ENCODE measurements around the gene NDFIP1.

Gene NDFIP1

GRCh38 chr5:142110046-142110531 lies 1.5 kb downstream of the NDFIP1 start (continued):
- no peak for TF ChIP-seq ZNF521 (tag by site-specific recombination; IDR thresholded peaks at IDR 0.05)
- TF ChIP-seq ZNF660 (tag by site-specific recombination; IDR thresholded peaks at IDR 0.05): 0 out of 2 replicates have a peak, but pooled peaks have one; percentile 19
- TF ChIP-seq ZBTB20 (tag by site-specific recombination; IDR thresholded peaks at IDR 0.05): no peak
- no peak for TF ChIP-seq ZNF2 (tag by site-specific recombination; IDR thresholded peaks at IDR 0.05)
- TF ChIP-seq ZNF624 (tag by site-specific recombination; IDR thresholded peaks at IDR 0.05): no peak
- TF ChIP-seq ZIC2 (tag by site-specific recombination; IDR thresholded peaks at IDR 0.05): no peak
- TF ChIP-seq, protein P1, sequence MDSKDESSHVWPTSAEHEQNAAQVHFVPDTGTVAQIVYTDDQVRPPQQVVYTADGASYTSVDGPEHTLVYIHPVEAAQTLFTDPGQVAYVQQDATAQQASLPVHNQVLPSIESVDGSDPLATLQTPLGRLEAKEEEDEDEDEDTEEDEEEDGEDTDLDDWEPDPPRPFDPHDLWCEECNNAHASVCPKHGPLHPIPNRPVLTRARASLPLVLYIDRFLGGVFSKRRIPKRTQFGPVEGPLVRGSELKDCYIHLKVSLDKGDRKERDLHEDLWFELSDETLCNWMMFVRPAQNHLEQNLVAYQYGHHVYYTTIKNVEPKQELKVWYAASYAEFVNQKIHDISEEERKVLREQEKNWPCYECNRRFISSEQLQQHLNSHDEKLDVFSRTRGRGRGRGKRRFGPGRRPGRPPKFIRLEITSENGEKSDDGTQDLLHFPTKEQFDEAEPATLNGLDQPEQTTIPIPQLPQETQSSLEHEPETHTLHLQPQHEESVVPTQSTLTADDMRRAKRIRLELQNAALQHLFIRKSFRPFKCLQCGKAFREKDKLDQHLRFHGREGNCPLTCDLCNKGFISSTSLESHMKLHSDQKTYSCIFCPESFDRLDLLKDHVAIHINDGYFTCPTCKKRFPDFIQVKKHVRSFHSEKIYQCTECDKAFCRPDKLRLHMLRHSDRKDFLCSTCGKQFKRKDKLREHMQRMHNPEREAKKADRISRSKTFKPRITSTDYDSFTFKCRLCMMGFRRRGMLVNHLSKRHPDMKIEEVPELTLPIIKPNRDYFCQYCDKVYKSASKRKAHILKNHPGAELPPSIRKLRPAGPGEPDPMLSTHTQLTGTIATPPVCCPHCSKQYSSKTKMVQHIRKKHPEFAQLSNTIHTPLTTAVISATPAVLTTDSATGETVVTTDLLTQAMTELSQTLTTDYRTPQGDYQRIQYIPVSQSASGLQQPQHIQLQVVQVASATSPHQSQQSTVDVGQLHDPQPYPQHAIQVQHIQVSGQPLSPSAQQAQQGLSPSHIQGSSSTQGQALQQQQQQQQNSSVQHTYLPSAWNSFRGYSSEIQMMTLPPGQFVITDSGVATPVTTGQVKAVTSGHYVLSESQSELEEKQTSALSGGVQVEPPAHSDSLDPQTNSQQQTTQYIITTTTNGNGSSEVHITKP (tag by site-specific recombination; IDR thresholded peaks at IDR 0.05): 0 out of 2 replicates have a peak, but pooled peaks have one; percentile 7
- TF ChIP-seq GLIS2 (tag by site-specific recombination; IDR thresholded peaks at IDR 0.05): no peak
- TF ChIP-seq FEZF1 (tag by site-specific recombination; IDR thresholded peaks at IDR 0.05): peak; percentile 77

DNA sequence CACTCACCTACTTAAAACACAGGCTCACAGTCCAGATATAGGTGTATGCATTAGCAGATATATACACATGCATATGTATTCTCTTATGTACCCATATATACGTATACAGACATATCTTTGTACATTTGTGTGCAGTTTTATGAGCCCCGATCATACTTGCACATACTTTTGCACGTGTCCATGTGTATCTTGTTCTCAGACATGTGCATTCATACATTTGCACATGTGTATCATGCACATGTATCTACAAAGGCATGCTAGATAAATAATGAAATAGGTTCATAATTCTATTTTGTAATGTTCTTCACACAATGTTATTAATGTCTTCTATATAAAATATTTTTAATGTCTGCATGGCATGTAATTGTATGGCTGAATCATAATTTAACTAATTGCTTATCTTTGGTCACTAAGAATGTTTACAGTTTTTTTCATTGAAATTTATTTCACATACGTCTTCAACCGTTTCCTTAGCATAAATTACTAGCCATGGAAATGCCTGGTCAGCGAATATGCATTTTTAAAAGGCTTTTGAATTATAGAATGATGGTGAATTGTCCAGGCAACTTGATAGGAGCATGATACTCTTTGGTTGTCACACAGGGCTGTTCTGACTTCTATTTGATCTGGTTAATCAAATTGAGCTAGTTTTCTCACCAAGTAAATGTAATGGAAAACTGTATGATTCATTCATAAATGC lies 2.6 kb downstream of the NDFIP1 start:
- H3K27ac ChIP-seq (ENCODE audit: extremely low read depth, low read depth, low read length): no peak overlapping the region
- ChIA-PET POLR2A (interaction anchor here (1.7 kb wide), 1 partner anchor 99 kb away, joined by 11 read pairs; the partner anchor contains the start of gene GNPDA1), CTCF (interaction anchor here (0.7 kb wide), 2 partner anchors 23 to 291 kb away, joined by 3 read pairs; no protein-coding TSS in a partner anchor)
- TF ChIP-seq, protein P2, sequence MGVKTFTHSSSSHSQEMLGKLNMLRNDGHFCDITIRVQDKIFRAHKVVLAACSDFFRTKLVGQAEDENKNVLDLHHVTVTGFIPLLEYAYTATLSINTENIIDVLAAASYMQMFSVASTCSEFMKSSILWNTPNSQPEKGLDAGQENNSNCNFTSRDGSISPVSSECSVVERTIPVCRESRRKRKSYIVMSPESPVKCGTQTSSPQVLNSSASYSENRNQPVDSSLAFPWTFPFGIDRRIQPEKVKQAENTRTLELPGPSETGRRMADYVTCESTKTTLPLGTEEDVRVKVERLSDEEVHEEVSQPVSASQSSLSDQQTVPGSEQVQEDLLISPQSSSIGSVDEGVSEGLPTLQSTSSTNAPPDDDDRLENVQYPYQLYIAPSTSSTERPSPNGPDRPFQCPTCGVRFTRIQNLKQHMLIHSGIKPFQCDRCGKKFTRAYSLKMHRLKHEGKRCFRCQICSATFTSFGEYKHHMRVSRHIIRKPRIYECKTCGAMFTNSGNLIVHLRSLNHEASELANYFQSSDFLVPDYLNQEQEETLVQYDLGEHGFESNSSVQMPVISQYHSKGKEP (tag by site-specific recombination; IDR thresholded peaks at IDR 0.05): no peak
- no peak for TF ChIP-seq ZNF140 (tag by site-specific recombination; IDR thresholded peaks at IDR 0.05)
- no peak for TF ChIP-seq GLI2 (tag by site-specific recombination; IDR thresholded peaks at IDR 0.05; ENCODE audit: borderline replicate concordance, low read depth)
- TF ChIP-seq ZNF416 (tag by site-specific recombination; IDR thresholded peaks at IDR 0.05): no peak
- TF ChIP-seq, protein P3, sequence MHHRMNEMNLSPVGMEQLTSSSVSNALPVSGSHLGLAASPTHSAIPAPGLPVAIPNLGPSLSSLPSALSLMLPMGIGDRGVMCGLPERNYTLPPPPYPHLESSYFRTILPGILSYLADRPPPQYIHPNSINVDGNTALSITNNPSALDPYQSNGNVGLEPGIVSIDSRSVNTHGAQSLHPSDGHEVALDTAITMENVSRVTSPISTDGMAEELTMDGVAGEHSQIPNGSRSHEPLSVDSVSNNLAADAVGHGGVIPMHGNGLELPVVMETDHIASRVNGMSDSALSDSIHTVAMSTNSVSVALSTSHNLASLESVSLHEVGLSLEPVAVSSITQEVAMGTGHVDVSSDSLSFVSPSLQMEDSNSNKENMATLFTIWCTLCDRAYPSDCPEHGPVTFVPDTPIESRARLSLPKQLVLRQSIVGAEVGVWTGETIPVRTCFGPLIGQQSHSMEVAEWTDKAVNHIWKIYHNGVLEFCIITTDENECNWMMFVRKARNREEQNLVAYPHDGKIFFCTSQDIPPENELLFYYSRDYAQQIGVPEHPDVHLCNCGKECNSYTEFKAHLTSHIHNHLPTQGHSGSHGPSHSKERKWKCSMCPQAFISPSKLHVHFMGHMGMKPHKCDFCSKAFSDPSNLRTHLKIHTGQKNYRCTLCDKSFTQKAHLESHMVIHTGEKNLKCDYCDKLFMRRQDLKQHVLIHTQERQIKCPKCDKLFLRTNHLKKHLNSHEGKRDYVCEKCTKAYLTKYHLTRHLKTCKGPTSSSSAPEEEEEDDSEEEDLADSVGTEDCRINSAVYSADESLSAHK (tag by site-specific recombination; IDR thresholded peaks at IDR 0.05): no peak
- no peak for TF ChIP-seq ZBTB48 (tag by site-specific recombination; IDR thresholded peaks at IDR 0.05)
- no peak for TF ChIP-seq ZNF571 (tag by site-specific recombination; IDR thresholded peaks at IDR 0.05)
- TF ChIP-seq ZNF488 (tag by site-specific recombination; IDR thresholded peaks at IDR 0.05): no peak
- TF ChIP-seq ZNF837 (tag by site-specific recombination; IDR thresholded peaks at IDR 0.05): no peak
- TF ChIP-seq, protein P4, sequence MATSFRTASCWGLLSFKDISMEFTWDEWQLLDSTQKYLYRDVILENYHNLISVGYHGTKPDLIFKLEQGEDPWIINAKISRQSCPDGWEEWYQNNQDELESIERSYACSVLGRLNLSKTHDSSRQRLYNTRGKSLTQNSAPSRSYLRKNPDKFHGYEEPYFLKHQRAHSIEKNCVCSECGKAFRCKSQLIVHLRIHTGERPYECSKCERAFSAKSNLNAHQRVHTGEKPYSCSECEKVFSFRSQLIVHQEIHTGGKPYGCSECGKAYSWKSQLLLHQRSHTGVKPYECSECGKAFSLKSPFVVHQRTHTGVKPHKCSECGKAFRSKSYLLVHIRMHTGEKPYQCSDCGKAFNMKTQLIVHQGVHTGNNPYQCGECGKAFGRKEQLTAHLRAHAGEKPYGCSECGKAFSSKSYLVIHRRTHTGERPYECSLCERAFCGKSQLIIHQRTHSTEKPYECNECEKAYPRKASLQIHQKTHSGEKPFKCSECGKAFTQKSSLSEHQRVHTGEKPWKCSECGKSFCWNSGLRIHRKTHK (tag by site-specific recombination; IDR thresholded peaks at IDR 0.05): no peak
- TF ChIP-seq SCRT2 (tag by site-specific recombination; IDR thresholded peaks at IDR 0.05): no peak
- TF ChIP-seq ZNF394 (tag by site-specific recombination; IDR thresholded peaks at IDR 0.05; ENCODE audit: borderline replicate concordance): no peak
- no peak for TF ChIP-seq ZNF266 (tag by site-specific recombination; IDR thresholded peaks at IDR 0.05; ENCODE audit: low read depth)
- no peak for TF ChIP-seq KLF7 (tag by site-specific recombination; IDR thresholded peaks at IDR 0.05; ENCODE audit: borderline replicate concordance)
- no peak for TF ChIP-seq ZNF747 (tag by site-specific recombination; IDR thresholded peaks at IDR 0.05)
- TF ChIP-seq ZFP69B (tag by site-specific recombination; IDR thresholded peaks at IDR 0.05): no peak
- TF ChIP-seq ZNF792 (tag by site-specific recombination; IDR thresholded peaks at IDR 0.05): no peak
- TF ChIP-seq ZNF404 (tag by site-specific recombination; IDR thresholded peaks at IDR 0.05): no peak
- peaks cover 0 to 3% of the 10 kb centered on the region in 2 experiments; a peak in 1 of 3 replicates for H3K36me3 ChIP-seq (ENCODE audit: control insufficient read depth in 2 of 2, insufficient read depth in 1 of 2, low read length in 2 of 2)
- no peak overlapping the region for H3K4me3 ChIP-seq (ENCODE audit: low read depth, low read length)
- H3K4me1 ChIP-seq (ENCODE audit: control insufficient read depth, insufficient read depth, low read length): 0 out of 2 replicates have a peak, but pooled peaks cover 2% of the 10 kb centered on the region
- H3K9me3 ChIP-seq (ENCODE audit: control insufficient read depth, insufficient read depth, low read depth, low read length): no peaks in the 10 kb centered on the region

Data from HEK293 (cell line).